HepG2 (cell line): ENCODE results near the gene TMEM9B. TPM values are rescaled to one million over a fixed set of nuclear protein-coding genes. Genes with fewer than 3 reads are reported as not detected.

Source experiments
- ATAC-seq: fragments of 200-7000 bp; cut with Tn5 transposase; 3 replicates; pipeline ENCODE4 v1.9.1; 2020; ENCODE audit warnings: mild to moderate bottlenecking, moderate library complexity
- BruUV-seq: library from RNA; stranded (reverse); fragments of 400-500 nt; replicated peaks from 2 replicates; lab custom pipeline; 2021; lab: Mats Ljungman, UMichigan
- CTCF ChIA-PET: fragments of 300-600 bp; formaldehyde crosslinking; extraction: SDS; loops from one replicate; lab custom pipeline; 2021; ENCODE audit warnings: low total read pairs, inconsistent platforms, low intra/inter-chr PET ratio; lab: Yijun Ruan, JAX
- POLR2A ChIA-PET: fragments of 350-600 bp; sonication (Branson Sonifier 250); formaldehyde crosslinking; loops from one replicate; lab custom pipeline; 2020; ENCODE audit warnings: antibody characterized with exemption, inconsistent platforms; lab: Yijun Ruan, JAX
- DNase-seq: peaks from one replicate; pipeline ENCODE4 v3.0.0-alpha.2; 2015; ENCODE audit warnings: low spot score
- FAIRE-seq: peaks from 3 replicates; lab custom pipeline; 2011; peaks lifted over from hg19 to GRCh38; lab: Jason Lieb, UNC
- H2AFZ ChIP-seq: one replicate; pipeline ENCODE4 v1.6.1; 2011; ENCODE audit warnings: low read length, inconsistent platforms
- H3K27ac ChIP-seq: fragments of 300-600 bp; 3 replicates; pipeline ENCODE4 v1.8.0; 2011; ENCODE audit warnings: mixed run types, mild to moderate bottlenecking, mixed read lengths, low read length, inconsistent platforms; ENCODE audit not compliant: insufficient read depth; ENCODE audit errors: extremely low read length
- H3K27me3 ChIP-seq, 2 experiments: fragments of 200-600 bp in 1 of 2; 2 replicates in 1 of 2; 3 replicates in 1 of 2; pipeline versions ENCODE4 v1.6.0 to v1.8.0; 2011; ENCODE audit warnings: low read length in 2 of 2, mild to moderate bottlenecking in 2 of 2, moderate library complexity in 2 of 2, inconsistent platforms in 1 of 2; ENCODE audit not compliant: insufficient read depth in 2 of 2, control insufficient read depth in 1 of 2
- H3K36me3 ChIP-seq, 2 experiments: fragments of 200-600 bp in 1 of 2; replicated peaks in 1 of 2; 2 replicates in 1 of 2; 3 replicates in 1 of 2; pipeline versions ENCODE4 v1.5.1 to v1.8.0; 2011; ENCODE audit warnings: low read length in 2 of 2, inconsistent platforms in 1 of 2; ENCODE audit not compliant: insufficient read depth in 2 of 2, control insufficient read depth in 1 of 2
- H3K4me1 ChIP-seq: 2 replicates; pipeline ENCODE4 v1.5.1; 2012; ENCODE audit warnings: low read length, inconsistent platforms; ENCODE audit not compliant: insufficient read depth
- H3K4me2 ChIP-seq: 2 replicates; pipeline ENCODE4 v1.6.0; 2011; ENCODE audit warnings: low read depth, low read length, inconsistent platforms
- H3K4me3 ChIP-seq, 3 experiments: fragments of 200-600 bp in 1 of 3; sonication (generic), shearing (Covaris generic) in 1 of 3; replicated peaks in 1 of 3; 2 replicates each; pipeline ENCODE4 v1.5.1; 2011 to 2016; ENCODE audit warnings: low read length in 3 of 3, inconsistent platforms in 2 of 3, low read depth in 2 of 3, mild to moderate bottlenecking in 2 of 3, control low read depth in 1 of 3, mixed read lengths in 1 of 3; ENCODE audit not compliant: insufficient read depth in 1 of 3
- H3K79me2 ChIP-seq: one replicate; pipeline ENCODE4 v1.6.1; 2011; ENCODE audit warnings: low read length, inconsistent platforms; ENCODE audit not compliant: insufficient read depth
- H3K9ac ChIP-seq: 2 replicates; pipeline ENCODE4 v1.6.0; 2011; ENCODE audit warnings: mild to moderate bottlenecking, low read depth, low read length, inconsistent platforms; ENCODE audit not compliant: insufficient read depth
- H3K9me3 ChIP-seq: 2 replicates; pipeline ENCODE4 v1.5.1; 2012; ENCODE audit warnings: mild to moderate bottlenecking, low read length
- H4K20me1 ChIP-seq: 2 replicates; pipeline ENCODE4 v1.6.0; 2011; ENCODE audit warnings: inconsistent platforms, mild to moderate bottlenecking, low read length, moderate library complexity; ENCODE audit not compliant: insufficient read depth
- BHLHE40 ChIP-seq: IDR thresholded peaks from 2 replicates; pipeline ENCODE4 v1.6.1; 2011; ENCODE audit warnings: low read length, improper control_type of control experiment
- CEBPB ChIP-seq: IDR thresholded peaks from 2 replicates; pipeline ENCODE4 v1.6.1; 2011; ENCODE audit warnings: low read depth, low read length, improper control_type of control experiment, borderline replicate concordance
- FOXA3 ChIP-seq: IDR thresholded peaks from 2 replicates; pipeline ENCODE4 v1.6.1; 2016; ENCODE audit warnings: missing genetic modification reagents, missing compliant biosample characterization
- FOXM1 ChIP-seq: sonication (generic); formaldehyde crosslinking; IDR thresholded peaks from 2 replicates; pipeline ENCODE4 v1.5.0; 2020; ENCODE audit warnings: missing genetic modification reagents
- HNF4A ChIP-seq: sonication (generic); formaldehyde crosslinking; IDR thresholded peaks from 2 replicates; pipeline ENCODE4 v1.4.0; 2020; ENCODE audit warnings: missing genetic modification reagents
- HOMEZ ChIP-seq: IDR thresholded peaks from 2 replicates; pipeline ENCODE4 v1.6.1; 2016; ENCODE audit warnings: low read depth
- ISL2 ChIP-seq: sonication (generic); formaldehyde crosslinking; IDR thresholded peaks from 2 replicates; pipeline ENCODE4 v1.5.0; 2020; ENCODE audit warnings: missing genetic modification reagents
- JUN ChIP-seq: sonication (generic); formaldehyde crosslinking; IDR thresholded peaks from 2 replicates; pipeline ENCODE4 v1.4.0; 2020; ENCODE audit warnings: mild to moderate bottlenecking, missing genetic modification reagents
- KLF13 ChIP-seq: sonication (generic); formaldehyde crosslinking; IDR thresholded peaks from 2 replicates; pipeline ENCODE4 v1.4.0; 2020; ENCODE audit warnings: mild to moderate bottlenecking, missing genetic modification reagents
- RAD51 ChIP-seq: fragments of 450-650 bp; IDR thresholded peaks from 2 replicates; pipeline ENCODE4 v1.6.1; 2016; ENCODE audit warnings: borderline replicate concordance
- SNAPC2 ChIP-seq: sonication (generic); formaldehyde crosslinking; IDR thresholded peaks from 2 replicates; pipeline ENCODE4 v1.8.1; 2022; ENCODE audit warnings: mild to moderate bottlenecking, missing genetic modification reagents
- ZNF333 ChIP-seq: sonication (generic); formaldehyde crosslinking; IDR thresholded peaks from 2 replicates; pipeline ENCODE4 v1.4.0; 2020; ENCODE audit warnings: mild to moderate bottlenecking, missing genetic modification reagents, borderline replicate concordance
- ZNF646 ChIP-seq: sonication (generic); formaldehyde crosslinking; IDR thresholded peaks from 2 replicates; pipeline ENCODE4 v1.9.0; 2021; ENCODE audit warnings: mild to moderate bottlenecking, missing genetic modification reagents
- ZNF720 ChIP-seq: sonication (generic); formaldehyde crosslinking; IDR thresholded peaks from 2 replicates; pipeline ENCODE4 v1.4.0; 2020; ENCODE audit warnings: missing genetic modification reagents
- ZNF773 ChIP-seq: sonication (generic); formaldehyde crosslinking; IDR thresholded peaks from 2 replicates; pipeline ENCODE4 v1.4.0; 2020; ENCODE audit warnings: missing genetic modification reagents, borderline replicate concordance
- WGBS: methylation state at CpG from one replicate; pipeline ENCODE4 v1.1.6; 2017; ENCODE audit warnings: low lambda C conversion rate; 5-methylcytosine and 5-hydroxymethylcytosine counted together
- in situ Hi-C: cut with HindIII; loops from 2 replicates; pipeline ENCODE4 v1.10.0; 2017; ENCODE audit warnings: low pct_unique_long_range_greater_than_20kb; ENCODE audit not compliant: extremely low pct_ligation_motif_present
- intact Hi-C: fragments of 100-400 bp; cut with micrococcal nuclease; formaldehyde crosslinking; loops from one replicate; pipeline ENCODE4 v1.10.0; 2022; ENCODE audit not compliant: unreplicated experiment
- polyA plus RNA-seq, 8 experiments: library from polyadenylated mRNA; depleted of rRNA in 3 of 8; stranded (reverse) in 7 of 8; unstranded in 1 of 8; fragments of >200 nt; fragmentation: Illumina TruSeq in 4 of 8; extraction: Trizol in 4 of 8; gene quantifications; 2 replicates each; pipeline versions ENCODE4 v1.2.1 to v1.2.3, GENCODE V29; 2011 to 2016; ENCODE audit warnings: low read depth in 4 of 8, missing spikeins in 1 of 8, mixed read lengths in 1 of 8; ENCODE audit not compliant: insufficient read depth in 1 of 8
- total RNA-seq, 5 experiments: library from RNA; depleted of rRNA; stranded (reverse); fragments of >200 nt; fragmentation: Illumina TruSeq; extraction: Trizol; gene quantifications; 2 replicates each; pipeline ENCODE4 v1.2.3, GENCODE V29; 2016; ENCODE audit warnings: low read depth in 1 of 5
- TF ChIP-seq, protein P1 (sequence below): IDR thresholded peaks from 2 replicates; pipeline ENCODE4 v1.6.1; 2016; ENCODE audit warnings: low read depth, control low read depth

The TMEM9B gene
- total and polyA plus RNA-seq, 2 of the 13 experiments (the other 11 are each of a cell fraction or from before 2014, with no cell fraction given), result 12.4 to 20.8 TPM

DNA sequence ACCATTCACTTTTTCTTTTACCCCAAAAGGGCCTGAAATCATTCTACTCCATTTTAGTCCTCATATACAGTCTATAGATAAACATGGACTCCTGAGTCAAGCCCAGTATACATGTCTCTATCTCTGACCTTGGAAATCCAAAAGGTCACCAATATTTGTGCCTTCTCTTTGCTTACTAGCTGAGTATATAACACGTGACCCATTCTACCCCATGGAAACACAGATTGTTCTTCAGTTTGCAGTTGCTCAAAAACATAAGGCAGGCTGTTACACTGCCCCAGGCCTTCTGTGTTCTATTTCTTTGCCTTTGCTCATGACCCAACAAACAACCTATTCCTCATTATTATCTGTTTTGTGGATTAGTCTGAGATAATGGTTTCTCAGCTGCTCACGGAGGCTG, 33.8 kb upstream of the TMEM9B start:
- Histone ChIP-seq H3K79me2 (no peaks in the 10 kb centered on the region), H3K9me3 (no peaks in the 10 kb centered on the region), H4K20me1 (no peaks in the 10 kb centered on the region), H3K27ac (no peak overlapping the region), H3K36me3 (no peaks in the 10 kb centered on the region), H3K4me3 (no peak overlapping the region), H3K4me2 (peak overlapping the region; percentile 48), H3K4me1 (peaks cover 17% of the 10 kb centered on the region), H3K27me3 (peaks cover 0 to 14% of the 10 kb centered on the region in 2 experiments; a peak in 4 of 5 replicates), H2AFZ (peak overlapping the region; percentile 21), H3K9ac (no peak overlapping the region)
- BruUV-seq, result no TSS peak
- peak; percentile 85 for ATAC-seq
- CTCF ChIA-PET, result no interaction called here
- POLR2A ChIA-PET, result interaction anchor here (2.8 kb wide), 1 partner anchor 33 kb away, joined by 8 read pairs; no protein-coding TSS in a partner anchor
- peak; percentile 49 for FAIRE-seq
- 0% methylated on average over 2 of the region's 2 CpGs for WGBS
- intact Hi-C loops (no loop called here), in situ Hi-C loops (no loop called here)
- peak; percentile 52 for DNase-seq
- peak; percentile 74; the same call in 1 of the 2 replicates for TF ChIP-seq RAD51
- no peak for TF ChIP-seq CEBPB
- TF ChIP-seq HOMEZ, result peak; percentile 44; the same call in 1 of the 2 replicates
- no peak for TF ChIP-seq ZNF773
- 0 out of 2 replicates have a peak, but pooled peaks have one; percentile 16 for TF ChIP-seq BHLHE40
- TF ChIP-seq JUN (CRISPR knock-in tag), result no peak
- TF ChIP-seq ISL2 (CRISPR knock-in tag), result no peak
- 0 out of 2 replicates have a peak, but pooled peaks have one; percentile 19 for TF ChIP-seq FOXA3 (CRISPR knock-in tag)
- TF ChIP-seq, protein P1, sequence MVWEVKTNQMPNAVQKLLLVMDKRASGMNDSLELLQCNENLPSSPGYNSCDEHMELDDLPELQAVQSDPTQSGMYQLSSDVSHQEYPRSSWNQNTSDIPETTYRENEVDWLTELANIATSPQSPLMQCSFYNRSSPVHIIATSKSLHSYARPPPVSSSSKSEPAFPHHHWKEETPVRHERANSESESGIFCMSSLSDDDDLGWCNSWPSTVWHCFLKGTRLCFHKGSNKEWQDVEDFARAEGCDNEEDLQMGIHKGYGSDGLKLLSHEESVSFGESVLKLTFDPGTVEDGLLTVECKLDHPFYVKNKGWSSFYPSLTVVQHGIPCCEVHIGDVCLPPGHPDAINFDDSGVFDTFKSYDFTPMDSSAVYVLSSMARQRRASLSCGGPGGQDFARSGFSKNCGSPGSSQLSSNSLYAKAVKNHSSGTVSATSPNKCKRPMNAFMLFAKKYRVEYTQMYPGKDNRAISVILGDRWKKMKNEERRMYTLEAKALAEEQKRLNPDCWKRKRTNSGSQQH (CRISPR knock-in tag), result no peak
- peak; percentile 29 for TF ChIP-seq HNF4A (CRISPR knock-in tag)
- TF ChIP-seq FOXM1, result no peak
- no peak for TF ChIP-seq KLF13 (CRISPR knock-in tag)
- no peak for TF ChIP-seq ZNF333 (CRISPR knock-in tag)
- no peak for TF ChIP-seq SNAPC2 (CRISPR knock-in tag)
- TF ChIP-seq ZNF646 (CRISPR knock-in tag), result no peak
- TF ChIP-seq ZNF720 (CRISPR knock-in tag), result no peak
